ENCODE data around the gene ZNF441.

Gene ZNF441

DNA sequence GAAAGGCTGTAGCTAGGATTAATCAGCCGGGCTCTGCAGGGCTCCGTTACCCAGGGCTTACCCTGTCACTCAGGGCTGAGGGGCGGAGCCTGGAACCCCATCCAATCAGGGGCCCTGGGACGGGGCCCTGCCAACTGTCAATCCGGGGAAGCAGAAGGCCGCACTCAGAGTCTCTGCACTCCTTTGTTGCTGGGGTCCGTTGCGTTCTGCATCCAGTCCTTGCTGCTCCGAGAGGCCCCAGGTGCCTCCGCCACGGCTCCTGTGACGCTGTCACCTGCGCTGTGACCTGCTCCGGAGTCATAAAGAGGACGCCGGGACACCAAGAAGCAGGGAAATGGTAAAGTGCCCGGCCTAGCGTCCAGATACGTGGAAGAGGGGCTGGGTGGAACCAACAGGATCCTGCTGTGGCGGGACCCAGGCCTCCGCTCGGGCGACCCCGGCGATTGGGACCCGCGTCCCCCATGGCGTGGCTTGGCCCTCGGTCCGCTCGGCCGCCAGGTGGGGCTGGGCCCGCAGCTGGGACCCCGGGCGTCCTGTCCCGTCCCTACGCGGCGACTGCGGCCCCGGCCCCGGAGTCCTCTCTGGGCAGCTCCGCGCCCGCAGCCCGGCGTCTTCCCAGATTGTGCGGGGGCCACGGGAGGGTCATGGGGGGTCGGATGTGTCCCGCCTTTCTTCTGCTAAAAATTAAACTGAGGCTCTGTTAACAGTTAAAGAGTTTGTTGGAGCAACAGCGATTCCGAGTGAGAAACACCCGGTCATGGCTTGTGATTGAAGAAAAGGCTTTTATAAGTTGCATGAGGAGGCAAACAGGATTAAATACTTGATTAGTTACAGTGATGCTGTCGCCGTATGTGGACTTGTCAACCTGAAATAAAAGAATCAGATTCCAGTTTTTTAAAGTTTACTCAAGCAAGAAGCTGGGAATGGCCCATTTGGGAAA, 31.9 kb downstream of the ZNF441 start, which contains the start of gene ZNF491:
Gene ZNF491, plus strand, starts transcription at position 133 of the 940 bp plus-strand sequence. CDS start 7,431 bp downstream, outside the sequence.
- Histone ChIP-seq H3K27ac (peak within 1 kb of the TSS; percentile 96), H3K27me3 (ENCODE audit: insufficient read depth, low read depth, severe bottlenecking) (no peaks in the 10 kb centered on the region), H3K9me3 (ENCODE audit: severe bottlenecking) (peaks cover 1% of the 10 kb centered on the region), H3K4me3 (ENCODE audit: low read depth, low read length) (peak within 1 kb of the TSS; percentile 70), H3K36me3 (no peaks in the 10 kb centered on the region; the same call in none of the 2 replicates)
- DNase-seq: peak; percentile 99
- TF ChIP-seq, protein P1, sequence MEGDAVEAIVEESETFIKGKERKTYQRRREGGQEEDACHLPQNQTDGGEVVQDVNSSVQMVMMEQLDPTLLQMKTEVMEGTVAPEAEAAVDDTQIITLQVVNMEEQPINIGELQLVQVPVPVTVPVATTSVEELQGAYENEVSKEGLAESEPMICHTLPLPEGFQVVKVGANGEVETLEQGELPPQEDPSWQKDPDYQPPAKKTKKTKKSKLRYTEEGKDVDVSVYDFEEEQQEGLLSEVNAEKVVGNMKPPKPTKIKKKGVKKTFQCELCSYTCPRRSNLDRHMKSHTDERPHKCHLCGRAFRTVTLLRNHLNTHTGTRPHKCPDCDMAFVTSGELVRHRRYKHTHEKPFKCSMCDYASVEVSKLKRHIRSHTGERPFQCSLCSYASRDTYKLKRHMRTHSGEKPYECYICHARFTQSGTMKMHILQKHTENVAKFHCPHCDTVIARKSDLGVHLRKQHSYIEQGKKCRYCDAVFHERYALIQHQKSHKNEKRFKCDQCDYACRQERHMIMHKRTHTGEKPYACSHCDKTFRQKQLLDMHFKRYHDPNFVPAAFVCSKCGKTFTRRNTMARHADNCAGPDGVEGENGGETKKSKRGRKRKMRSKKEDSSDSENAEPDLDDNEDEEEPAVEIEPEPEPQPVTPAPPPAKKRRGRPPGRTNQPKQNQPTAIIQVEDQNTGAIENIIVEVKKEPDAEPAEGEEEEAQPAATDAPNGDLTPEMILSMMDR (IDR thresholded peaks at IDR 0.05; ENCODE audit: low read depth, low read length): peak; percentile 49

DNA sequence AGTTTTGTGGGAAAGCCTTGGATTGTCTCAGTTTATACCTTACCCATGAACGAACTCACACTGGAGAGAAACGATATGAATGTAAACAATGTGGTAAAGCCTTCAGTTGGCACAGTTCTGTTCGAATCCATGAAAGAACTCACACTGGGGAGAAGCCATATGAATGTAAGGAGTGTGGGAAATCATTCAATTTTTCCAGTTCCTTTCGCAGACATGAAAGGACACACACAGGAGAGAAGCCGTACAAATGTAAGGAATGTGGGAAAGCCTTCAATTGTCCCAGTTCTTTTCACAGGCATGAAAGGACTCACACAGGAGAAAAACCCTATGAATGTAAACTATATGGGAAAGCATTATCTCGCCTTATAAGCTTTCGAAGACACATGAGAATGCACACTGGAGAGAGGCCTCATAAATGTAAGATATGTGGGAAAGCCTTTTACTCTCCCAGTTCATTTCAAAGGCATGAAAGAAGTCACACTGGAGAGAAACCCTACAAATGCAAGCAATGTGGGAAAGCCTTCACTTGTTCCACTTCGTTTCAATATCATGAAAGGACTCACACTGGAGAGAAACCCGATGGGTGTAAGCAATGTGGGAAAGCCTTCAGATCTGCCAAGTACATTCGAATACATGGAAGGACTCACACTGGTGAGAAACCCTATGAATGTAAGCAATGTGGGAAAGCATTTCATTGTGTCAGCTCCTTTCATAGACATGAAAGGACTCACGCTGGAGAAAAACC, 39.7 kb downstream of the ZNF441 start:
- H3K27me3 ChIP-seq (ENCODE audit: insufficient read depth, low read depth, severe bottlenecking): no peaks in the 10 kb centered on the region
- H3K27ac ChIP-seq: no peak overlapping the region
- DNase-seq: no peak
- H3K4me3 ChIP-seq (ENCODE audit: low read depth, low read length): no peak overlapping the region
- peaks cover 37% of the 10 kb centered on the region for H3K36me3 ChIP-seq
- TF ChIP-seq, protein P1 (IDR thresholded peaks at IDR 0.05; ENCODE audit: low read depth, low read length): no peak
- H3K9me3 ChIP-seq (ENCODE audit: severe bottlenecking): peaks cover 24% of the 10 kb centered on the region

DNA sequence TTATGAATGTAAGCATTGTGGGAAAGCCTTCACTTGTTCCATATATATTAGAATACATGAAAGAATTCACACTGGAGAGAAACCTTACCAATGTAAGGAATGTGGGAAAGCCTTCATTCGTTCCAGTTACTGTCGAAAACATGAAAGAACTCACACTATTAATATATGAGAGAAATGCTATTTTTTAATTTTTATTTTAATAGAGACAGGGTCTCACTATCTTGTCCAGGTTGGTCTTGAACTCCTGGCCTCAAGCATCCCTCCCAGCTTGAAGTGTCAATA, 40.2 kb downstream of the ZNF441 start:
- Histone ChIP-seq H3K36me3 (peaks cover 37% of the 10 kb centered on the region), H3K4me3 (ENCODE audit: low read depth, low read length) (no peak overlapping the region), H3K9me3 (ENCODE audit: severe bottlenecking) (peaks cover 24% of the 10 kb centered on the region), H3K27me3 (ENCODE audit: insufficient read depth, low read depth, severe bottlenecking) (no peaks in the 10 kb centered on the region), H3K27ac (no peak overlapping the region)
- TF ChIP-seq, protein P1 (IDR thresholded peaks at IDR 0.05; ENCODE audit: low read depth, low read length): no peak
- DNase-seq: no peak

DNA sequence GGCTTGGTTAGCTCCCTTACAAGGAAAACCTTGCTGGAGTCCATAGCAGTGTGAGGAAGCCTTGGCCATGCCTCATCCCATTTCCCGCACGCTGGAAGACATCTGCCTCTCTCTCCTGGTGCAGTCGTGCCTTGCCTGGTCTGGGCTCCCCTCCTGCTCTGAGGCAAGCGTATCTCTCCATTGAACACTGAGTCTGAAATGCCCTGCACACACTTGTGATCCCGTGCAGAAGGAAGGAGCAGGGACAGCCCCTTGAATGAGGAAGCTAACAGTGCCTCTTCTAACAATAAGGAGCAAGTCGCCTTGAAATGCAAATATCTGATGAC, 46.9 kb downstream of the ZNF441 start:
- Histone ChIP-seq H3K4me3 (ENCODE audit: low read depth, low read length) (peak overlapping the region; percentile 93), H3K9me3 (ENCODE audit: severe bottlenecking) (no peaks in the 10 kb centered on the region), H3K27me3 (ENCODE audit: insufficient read depth, low read depth, severe bottlenecking) (no peaks in the 10 kb centered on the region), H3K36me3 (peaks cover 7% of the 10 kb centered on the region; the same call in 1 of the 2 replicates), H3K27ac (peak overlapping the region; percentile 75)
- DNase-seq: no peak
- TF ChIP-seq, protein P1 (IDR thresholded peaks at IDR 0.05; ENCODE audit: low read depth, low read length): no peak

DNA sequence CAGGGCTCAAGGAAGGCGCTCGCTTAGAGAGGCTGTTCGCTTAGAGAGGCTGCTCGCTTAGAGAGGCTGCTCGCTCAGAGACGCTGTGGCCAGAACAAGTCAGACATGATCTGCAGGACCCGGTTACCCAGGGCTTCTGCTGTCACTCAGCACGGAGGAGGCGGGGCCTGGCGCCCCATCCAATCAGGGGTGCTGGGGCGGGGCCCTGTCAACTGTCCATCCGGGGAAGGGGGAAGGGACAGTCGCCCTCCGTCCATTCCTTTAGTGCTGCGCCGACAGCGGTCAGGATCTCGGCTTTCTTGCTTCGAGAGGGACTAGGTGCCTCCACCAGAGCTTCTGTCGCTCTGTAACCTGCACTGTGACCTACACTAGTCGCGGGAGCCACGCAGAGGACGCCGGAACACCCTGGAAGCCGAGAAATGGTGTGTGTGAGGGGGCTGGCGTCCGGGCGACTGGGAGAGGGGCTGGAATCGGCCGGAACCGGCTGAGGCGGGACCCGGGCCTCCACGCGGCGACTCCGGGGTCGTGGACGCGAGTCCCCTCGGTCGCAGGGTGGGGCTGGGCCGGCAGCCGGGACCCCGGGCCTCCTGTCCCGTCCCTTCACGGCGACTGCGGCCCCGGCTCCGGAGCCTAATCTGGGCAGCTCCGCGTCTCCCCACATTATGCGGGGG, 47.4 kb downstream of the ZNF441 start, which contains the start of gene ZNF440:
Gene ZNF440, plus strand, starts transcription at position 245 of the 671 bp plus-strand sequence. Its CDS starts 175 bp downstream, at position 420.
- H3K9me3 ChIP-seq (ENCODE audit: severe bottlenecking): no peaks in the 10 kb centered on the region
- H3K4me3 ChIP-seq (ENCODE audit: low read depth, low read length): peak within 1 kb of the TSS; percentile 93
- peak; percentile 97 for DNase-seq
- H3K27ac ChIP-seq: peak within 1 kb of the TSS; percentile 75
- TF ChIP-seq, protein P1 (IDR thresholded peaks at IDR 0.05; ENCODE audit: low read depth, low read length): no peak
- peaks cover 11% of the 10 kb centered on the region; the same call in 1 of the 2 replicates for H3K36me3 ChIP-seq
- H3K27me3 ChIP-seq (ENCODE audit: insufficient read depth, low read depth, severe bottlenecking): no peaks in the 10 kb centered on the region
